ENCODE measurements around the gene NUMA1.

The NUMA1 gene

DNA sequence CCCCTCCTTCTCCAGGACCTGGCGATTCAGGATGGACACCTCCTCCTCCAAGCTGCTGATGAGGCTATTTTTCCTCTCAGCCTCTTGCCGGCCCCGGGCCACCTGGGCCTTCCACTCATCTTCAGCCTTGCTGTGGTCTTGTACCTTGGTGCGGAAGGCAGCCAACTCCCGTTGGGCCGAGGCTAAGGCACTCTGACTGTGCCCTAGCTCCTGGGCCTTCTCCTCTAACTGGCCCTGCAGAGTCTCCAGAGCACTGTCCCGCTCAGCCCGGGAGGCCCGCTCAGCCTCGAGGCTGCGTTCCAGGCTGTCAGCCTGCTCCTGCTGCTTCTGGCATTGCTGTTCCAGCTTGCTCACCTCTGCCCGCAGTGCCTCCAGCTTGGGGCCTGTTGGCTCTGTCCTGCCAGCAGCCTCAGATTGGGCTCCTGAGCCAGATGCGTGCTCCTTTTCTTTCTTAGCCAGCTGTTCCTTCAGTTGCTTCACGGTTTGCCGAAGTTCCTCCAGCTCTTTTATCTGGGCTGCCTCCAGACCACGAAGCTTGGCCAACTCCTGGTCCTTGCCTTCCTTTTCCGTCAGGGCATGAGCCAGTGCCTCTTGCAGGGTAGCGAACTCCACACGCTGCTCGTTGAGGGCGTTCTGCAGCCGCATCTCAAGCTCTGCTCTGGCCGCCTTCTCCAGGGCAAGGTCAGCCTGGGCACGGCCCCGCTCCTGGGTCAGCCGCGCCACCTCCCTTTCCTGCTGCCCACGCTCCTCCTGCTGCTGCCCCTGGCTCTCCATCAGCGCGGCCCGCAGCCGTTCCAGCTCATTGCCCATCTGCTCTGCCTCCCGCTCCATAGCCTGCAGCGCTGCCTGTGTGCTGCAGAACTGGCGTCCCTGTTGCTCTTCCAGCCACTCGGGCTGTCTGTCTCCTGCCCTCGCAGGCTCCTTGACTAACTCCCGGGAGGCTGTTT lies 66.3 kb downstream of the NUMA1 start:
- DNase-seq: no peak

- no peak for DNase-seq
These were observed 67.2 kb downstream of the NUMA1 start for GRCh38 chr11:72012897-72013721.

GRCh38 chr11:72012091-72012630 lies 68.2 kb downstream of the NUMA1 start:
- no peak for DNase-seq

DNA sequence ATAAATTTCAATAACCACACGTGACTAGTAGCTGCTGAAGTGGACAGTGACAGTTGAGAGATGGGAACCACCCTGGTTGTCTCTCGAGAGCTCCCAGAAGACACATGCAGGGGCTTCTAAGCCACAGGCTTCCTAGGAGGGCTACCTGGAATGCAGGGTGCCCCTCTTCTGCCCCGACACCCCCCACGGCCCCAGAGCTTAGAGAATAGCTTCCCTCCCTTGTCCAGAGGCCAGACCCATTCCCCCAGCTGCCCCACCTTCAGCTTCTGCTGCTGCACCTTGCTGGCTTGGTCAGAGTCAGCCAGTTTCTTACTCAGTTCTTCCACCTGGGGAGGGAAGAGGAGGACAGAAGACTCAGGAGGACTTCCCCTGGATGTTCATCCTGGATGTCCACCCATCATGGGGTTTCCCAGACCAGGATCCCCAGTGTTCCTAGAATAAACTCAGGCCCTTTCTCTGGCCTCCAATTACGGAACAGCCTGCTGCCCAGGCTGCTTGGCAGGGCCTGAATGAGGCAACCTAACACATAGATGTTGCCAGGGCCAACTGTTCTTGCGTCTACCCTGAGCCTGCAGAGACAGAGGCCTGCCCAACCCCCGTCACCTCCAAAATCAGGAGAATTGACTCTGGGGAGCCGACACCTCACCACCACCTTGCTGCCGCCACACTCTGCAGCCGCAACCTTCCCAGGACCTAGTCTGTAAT lies 69.7 kb downstream of the NUMA1 start:
- DNase-seq: no peak

- no peak for DNase-seq
These were observed 71.2 kb downstream of the NUMA1 start for GRCh38 chr11:72009156-72009555.

DNA sequence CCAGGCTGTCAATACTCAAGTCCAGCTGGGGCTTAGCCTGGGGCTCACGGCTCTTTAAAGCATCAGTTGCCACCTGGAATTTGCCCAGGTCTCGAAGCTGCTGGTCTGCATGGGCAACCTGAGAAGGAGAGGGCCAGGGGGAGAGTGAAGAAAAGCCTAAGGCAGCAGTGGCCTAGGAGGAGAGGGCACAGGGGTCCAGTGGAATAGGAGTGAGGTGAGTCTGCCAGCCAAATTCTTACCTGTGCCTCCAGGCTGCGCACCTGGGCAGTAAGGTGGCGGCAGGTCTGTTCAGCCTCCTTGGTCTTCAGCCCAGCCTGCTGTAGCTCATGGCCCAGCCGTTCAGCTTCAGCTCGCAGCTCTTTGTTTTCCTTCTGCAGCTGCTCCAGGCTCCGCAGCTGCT lies 71.6 kb downstream of the NUMA1 start:
- no peak for DNase-seq

- DNase-seq: no peak
These were observed 72.8 kb downstream of the NUMA1 start for GRCh38 chr11:72007587-72007986.

- no peak for DNase-seq
These were observed 73.3 kb downstream of the NUMA1 start for GRCh38 chr11:72007089-72007476.

GRCh38 chr11:72006309-72007088 lies 73.8 kb downstream of the NUMA1 start:
- no peak for DNase-seq

GRCh38 chr11:72005347-72006260 lies 74.7 kb downstream of the NUMA1 start:
- DNase-seq: no peak

DNA sequence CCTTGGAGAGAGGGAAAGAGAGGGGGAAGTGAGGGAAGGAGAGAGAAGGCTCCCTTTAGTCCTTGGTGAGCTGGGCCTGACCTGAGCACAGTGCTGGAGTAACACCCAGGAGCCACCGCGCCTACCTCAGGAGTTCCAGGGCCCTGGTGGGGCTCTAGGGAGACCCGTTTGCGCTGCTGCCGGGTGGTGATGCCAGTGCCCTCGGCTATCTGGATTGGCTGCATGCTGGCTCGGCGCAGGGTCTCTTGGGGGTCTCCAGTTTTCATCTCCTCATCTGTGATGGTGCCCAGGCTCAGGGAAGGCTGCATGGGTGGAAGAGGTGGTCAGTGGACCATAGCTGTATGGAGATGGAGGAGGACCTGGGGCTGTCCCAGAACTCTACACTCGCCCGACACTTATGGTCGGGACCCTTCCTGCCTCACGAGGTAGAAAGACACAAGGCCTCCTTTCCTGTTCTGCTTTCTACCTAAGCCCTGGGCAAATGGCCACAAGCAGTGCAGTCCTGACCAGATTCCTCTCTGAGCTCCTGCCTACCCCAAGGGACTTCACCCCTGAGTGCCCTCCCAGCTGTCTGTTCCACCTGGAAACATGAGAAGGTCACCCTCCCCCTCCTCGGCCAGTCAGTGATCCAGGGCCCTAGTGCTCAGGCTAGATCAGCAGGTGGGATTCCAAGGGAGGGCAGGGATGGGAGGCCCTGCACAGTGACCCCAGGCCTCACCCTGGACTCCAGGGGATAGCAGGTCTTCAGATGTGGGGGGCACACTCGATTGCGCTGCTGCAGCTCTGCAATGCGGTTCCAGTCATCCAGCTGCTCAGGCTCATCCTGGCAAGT lies 75.6 kb downstream of the NUMA1 start:
- DNase-seq: no peak

GRCh38 chr11:72003776-72004171 lies 76.6 kb downstream of the NUMA1 start:
- DNase-seq: no peak

GRCh38 chr11:72002841-72003775 lies 77.2 kb downstream of the NUMA1 start:
- no peak for DNase-seq

GRCh38 chr11:72001834-72002591 lies 78.3 kb downstream of the NUMA1 start:
- no peak for DNase-seq

GRCh38 chr11:72001285-72001684 lies 79.1 kb downstream of the NUMA1 start:
- DNase-seq: no peak

GRCh38 chr11:72000202-72000867 lies 80.0 kb downstream of the NUMA1 start:
- DNase-seq: no peak

GRCh38 chr11:71999798-72000197 lies 80.5 kb downstream of the NUMA1 start:
- no peak for DNase-seq

Measured in inflammatory macrophage (primary cell).